AG10803 (cell line): ENCODE data around the gene MS4A1.
"Not testable (repeated sequence)": the region's sequence is repeated elsewhere in the genome, so short reads cannot be mapped to it uniquely, and the experiment has no call there.

ENCODE experiments used
- DNase-seq: peaks from one replicate; pipeline ENCODE4 v3.0.0; 2010; ENCODE audit warnings: low read depth
- H3K4me3 ChIP-seq: 2 replicates; pipeline ENCODE4 v1.5.1; 2011; ENCODE audit warnings: mild to moderate bottlenecking, low read length, control low read depth
- CTCF ChIP-seq: conservative IDR thresholded peaks from 2 replicates; pipeline ENCODE4 v1.5.1; 2011; ENCODE audit warnings: mild to moderate bottlenecking, low read length, control low read depth, inconsistent platforms

Gene MS4A1

GRCh38 chr11:60447070-60447469 lies 8.6 kb upstream of the MS4A1 start:
- no peak for DNase-seq
- H3K4me3 ChIP-seq, result no peak overlapping the region
- no peak for TF ChIP-seq CTCF

DNA sequence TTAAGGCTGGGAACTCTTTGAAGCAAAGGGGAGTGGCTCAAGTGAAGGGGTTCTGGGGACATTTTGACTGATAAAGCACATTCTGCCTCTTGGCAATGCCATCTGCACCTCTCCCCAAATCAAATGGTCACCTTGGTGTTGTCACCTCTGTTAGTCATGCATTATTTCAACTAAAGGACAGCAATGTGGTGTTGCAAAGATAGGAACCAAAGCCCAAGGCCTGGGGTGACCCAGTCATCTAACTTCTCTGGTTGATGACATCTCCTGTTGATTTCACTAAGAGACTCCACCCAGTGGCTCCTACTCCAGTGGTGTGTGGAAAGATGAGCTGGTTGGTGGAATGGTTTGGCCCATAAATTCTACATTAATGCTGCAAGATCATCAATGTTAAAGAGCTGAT lies 7.8 kb upstream of the MS4A1 start:
- H3K4me3 ChIP-seq, result no peak overlapping the region
- DNase-seq, result no peak
- no peak for TF ChIP-seq CTCF

GRCh38 chr11:60451185-60451584 lies 4.5 kb upstream of the MS4A1 start:
- H3K4me3 ChIP-seq, DNase-seq: not testable (repeated sequence)

DNA sequence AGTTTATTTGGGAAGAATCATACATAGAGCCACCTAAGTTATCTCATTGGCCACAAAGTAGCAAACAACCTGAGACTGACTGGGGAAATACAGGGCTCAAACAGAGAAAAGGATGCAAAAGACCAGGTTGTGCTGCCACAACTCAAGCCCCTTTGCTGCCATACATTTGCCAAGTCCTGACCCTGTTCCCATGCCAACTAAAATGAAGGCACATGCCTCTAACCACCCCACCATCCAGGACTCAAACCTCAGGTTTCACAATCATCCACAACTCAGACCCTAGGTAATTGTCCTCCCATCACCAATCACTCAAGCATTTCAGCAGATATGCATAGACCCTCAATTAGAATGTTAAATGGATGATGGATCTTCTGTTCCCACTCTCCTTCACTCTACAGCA lies 1.4 kb upstream of the MS4A1 start:
- DNase-seq, result no peak
- H3K4me3 ChIP-seq, result no peak overlapping the region
- TF ChIP-seq CTCF, result no peak

DNA sequence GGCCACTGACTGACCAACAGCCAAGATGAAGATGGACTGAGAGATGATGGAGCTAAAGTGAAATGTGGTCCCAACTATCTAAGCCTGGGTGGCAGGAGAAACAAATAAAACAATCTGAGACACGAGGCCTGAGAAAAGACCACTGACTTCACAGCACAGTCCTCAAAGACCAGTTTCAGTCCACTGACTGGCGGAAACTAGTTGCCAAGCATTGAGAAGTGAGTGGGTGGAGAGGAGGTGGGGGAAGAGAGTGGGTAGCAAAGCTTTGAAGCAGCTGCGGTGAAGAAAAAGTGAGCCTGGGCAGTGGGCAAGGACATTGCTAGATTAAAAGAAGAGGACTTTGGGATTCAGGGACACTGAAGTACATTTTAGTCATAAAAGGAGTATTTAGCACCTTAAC lies 1.9 kb downstream of the MS4A1 start:
- TF ChIP-seq CTCF, result no peak
- H3K4me3 ChIP-seq, result no peak overlapping the region
- DNase-seq, result no peak

DNA sequence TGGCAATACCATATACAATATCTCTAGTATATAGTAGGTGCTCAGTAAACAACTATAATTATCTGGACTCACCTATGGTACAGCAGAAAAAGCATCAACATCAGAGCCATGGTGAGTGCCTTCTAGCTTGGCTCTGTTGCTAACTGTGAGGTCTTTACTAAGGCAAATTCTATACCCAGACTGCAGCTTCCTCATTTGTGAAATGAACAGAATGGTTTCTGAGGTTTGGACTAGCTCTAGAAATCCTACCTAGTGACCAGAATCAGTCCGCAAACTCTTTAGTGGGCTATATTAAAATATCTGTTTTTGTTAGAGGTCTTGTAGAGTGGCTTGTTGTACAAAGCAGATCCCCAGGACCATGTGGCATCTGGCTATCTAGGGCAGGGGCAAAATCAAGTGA lies 3.7 kb downstream of the MS4A1 start:
- no peak overlapping the region for H3K4me3 ChIP-seq
- DNase-seq, result no peak
- no peak for TF ChIP-seq CTCF

GRCh38 chr11:60468829-60469228 lies 13.2 kb downstream of the MS4A1 start:
- no peak for TF ChIP-seq CTCF
- DNase-seq, result no peak
- no peak overlapping the region for H3K4me3 ChIP-seq

DNA sequence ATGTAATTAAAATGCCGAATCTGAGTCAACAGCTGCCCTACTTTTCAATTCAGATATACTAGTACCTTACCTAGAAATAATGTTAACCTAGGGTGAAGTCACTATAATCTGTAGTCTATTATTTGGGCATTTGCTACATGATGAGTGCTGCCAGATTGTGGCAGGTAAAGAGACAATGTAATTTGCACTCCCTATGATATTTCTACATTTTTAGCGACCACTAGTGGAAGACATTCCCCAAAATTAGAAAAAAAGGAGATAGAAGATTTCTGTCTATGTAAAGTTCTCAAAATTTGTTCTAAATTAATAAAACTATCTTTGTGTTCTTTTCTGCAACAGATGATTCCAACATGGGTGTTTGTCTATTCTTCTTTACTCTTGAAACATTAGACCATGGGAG lies 14.1 kb downstream of the MS4A1 start:
- no peak for TF ChIP-seq CTCF
- no peak for DNase-seq
- H3K4me3 ChIP-seq, result no peak overlapping the region
